ENCODE measurements around the gene HHLA2. TPM values are rescaled to one million over a fixed set of nuclear protein-coding genes. Genes with fewer than 3 reads are reported as not detected.
"Not testable (repeated sequence)": the region's sequence is repeated elsewhere in the genome, so short reads cannot be mapped to it uniquely, and the experiment has no call there.

Gene HHLA2, protein sequence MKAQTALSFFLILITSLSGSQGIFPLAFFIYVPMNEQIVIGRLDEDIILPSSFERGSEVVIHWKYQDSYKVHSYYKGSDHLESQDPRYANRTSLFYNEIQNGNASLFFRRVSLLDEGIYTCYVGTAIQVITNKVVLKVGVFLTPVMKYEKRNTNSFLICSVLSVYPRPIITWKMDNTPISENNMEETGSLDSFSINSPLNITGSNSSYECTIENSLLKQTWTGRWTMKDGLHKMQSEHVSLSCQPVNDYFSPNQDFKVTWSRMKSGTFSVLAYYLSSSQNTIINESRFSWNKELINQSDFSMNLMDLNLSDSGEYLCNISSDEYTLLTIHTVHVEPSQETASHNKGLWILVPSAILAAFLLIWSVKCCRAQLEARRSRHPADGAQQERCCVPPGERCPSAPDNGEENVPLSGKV
- not detected for polyA plus RNA-seq (2013, experiment 1 of 4)
- polyA plus RNA-seq (2013, experiment 2 of 4): not detected
- polyA plus RNA-seq (2013, experiment 3 of 4): not detected
- not detected for polyA plus RNA-seq (2013, experiment 4 of 4)

DNA sequence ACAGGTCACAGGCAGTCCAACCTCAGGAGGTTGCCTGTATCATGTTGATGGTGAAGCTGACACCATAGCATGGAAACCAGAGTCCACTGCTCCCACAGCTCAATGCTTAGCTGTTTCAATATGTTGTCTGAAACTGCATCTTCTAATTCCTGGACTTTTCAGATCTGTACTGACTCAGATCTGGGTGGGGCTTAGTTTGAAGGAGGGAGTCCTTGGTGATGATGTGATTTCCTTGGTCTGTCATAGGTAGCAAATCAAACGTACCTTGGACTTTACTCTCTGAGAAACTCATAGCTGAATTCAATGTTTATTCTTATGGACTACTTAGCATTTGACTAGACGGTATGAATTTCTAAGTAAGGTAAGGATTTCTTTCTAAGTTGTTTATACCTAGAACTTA lies at the start of gene HHLA2:
Gene HHLA2 (plus strand): TSS at position 310 of the 400 bp plus-strand sequence. CDS start 55,266 bp downstream, outside the sequence.
- Histone ChIP-seq H3K9me3 (ENCODE audit: control insufficient read depth, low read length) (no peaks in the 10 kb centered on the region), H3K36me3 (ENCODE audit: control insufficient read depth, insufficient read depth, low read length) (no peaks in the 10 kb centered on the region), H3K4me1 (ENCODE audit: control insufficient read depth, insufficient read depth, low read length) (peaks cover 5% of the 10 kb centered on the region), H3K4me3 (ENCODE audit: insufficient read depth, low read depth, low read length) (no peak within 1 kb of the TSS), H3K27me3 (ENCODE audit: control insufficient read depth, insufficient read depth, low read length, poor library complexity, severe bottlenecking) (no peaks in the 10 kb centered on the region), H3K27ac (ENCODE audit: insufficient read depth, low read depth, low read length, poor library complexity, severe bottlenecking) (no peak within 1 kb of the TSS)
- 94 to 100% methylated on average over 2 of the region's 2 CpGs for WGBS, 2 experiments

DNA sequence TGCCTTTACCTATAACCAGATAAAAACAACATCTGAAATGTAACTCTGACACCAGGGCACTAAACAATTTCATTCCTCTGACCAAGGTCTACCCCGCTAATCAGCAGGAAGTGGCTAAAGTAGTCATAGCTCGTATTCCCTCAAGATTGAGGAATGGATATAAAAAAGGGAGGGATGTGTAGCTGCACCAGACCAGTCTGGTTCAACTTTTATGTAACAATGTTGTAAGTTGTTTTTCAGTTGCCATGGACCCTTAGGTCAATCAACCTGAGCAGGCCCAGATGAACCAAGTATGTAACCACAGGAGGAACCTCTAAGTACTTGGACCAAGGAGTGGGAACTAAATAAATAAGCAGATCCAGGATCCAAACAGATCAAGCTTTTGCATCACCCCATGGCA lies 45.7 kb upstream of the HHLA2 start:
- H3K36me3 ChIP-seq (ENCODE audit: control insufficient read depth, insufficient read depth, low read length): no peaks in the 10 kb centered on the region
- H3K4me3 ChIP-seq (ENCODE audit: insufficient read depth, low read depth, low read length): no peak overlapping the region
- H3K27ac ChIP-seq (ENCODE audit: insufficient read depth, low read depth, low read length, poor library complexity, severe bottlenecking): no peak overlapping the region
- H3K9me3 ChIP-seq (ENCODE audit: control insufficient read depth, low read length): no peaks in the 10 kb centered on the region
- no peaks in the 10 kb centered on the region for H3K4me1 ChIP-seq (ENCODE audit: control insufficient read depth, insufficient read depth, low read length)
- WGBS, 2 experiments: 96 to 97% methylated on average over 2 of the region's 2 CpGs
- no peaks in the 10 kb centered on the region for H3K27me3 ChIP-seq (ENCODE audit: control insufficient read depth, insufficient read depth, low read length, poor library complexity, severe bottlenecking)

DNA sequence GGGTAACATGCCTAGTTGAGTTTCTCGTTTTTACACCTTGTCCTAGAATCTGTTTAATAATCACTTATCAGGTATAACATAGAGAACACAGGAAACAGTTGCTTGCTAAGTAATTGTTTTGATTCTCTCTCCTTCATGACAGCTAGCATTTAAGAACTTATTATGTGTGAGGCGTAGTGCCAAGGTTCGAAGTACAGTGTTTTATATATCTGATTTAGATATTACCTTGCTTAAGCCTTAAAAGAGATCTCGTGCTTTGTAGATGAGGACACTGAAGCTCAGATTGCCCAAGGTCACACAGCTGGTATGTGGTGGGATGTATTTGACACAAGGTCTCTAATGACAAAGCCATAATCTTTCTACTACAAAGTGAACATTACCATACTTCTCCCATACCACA lies 45.1 kb upstream of the HHLA2 start:
- H3K36me3 ChIP-seq (ENCODE audit: control insufficient read depth, insufficient read depth, low read length): no peaks in the 10 kb centered on the region
- H3K4me1 ChIP-seq (ENCODE audit: control insufficient read depth, insufficient read depth, low read length): no peaks in the 10 kb centered on the region
- H3K27me3 ChIP-seq (ENCODE audit: control insufficient read depth, insufficient read depth, low read length, poor library complexity, severe bottlenecking): no peaks in the 10 kb centered on the region
- H3K4me3 ChIP-seq (ENCODE audit: insufficient read depth, low read depth, low read length): no peak overlapping the region
- no peak overlapping the region for H3K27ac ChIP-seq (ENCODE audit: insufficient read depth, low read depth, low read length, poor library complexity, severe bottlenecking)
- H3K9me3 ChIP-seq (ENCODE audit: control insufficient read depth, low read length): no peaks in the 10 kb centered on the region
- 99 to 100% methylated on average over 4 of the region's 4 CpGs for WGBS, 2 experiments

DNA sequence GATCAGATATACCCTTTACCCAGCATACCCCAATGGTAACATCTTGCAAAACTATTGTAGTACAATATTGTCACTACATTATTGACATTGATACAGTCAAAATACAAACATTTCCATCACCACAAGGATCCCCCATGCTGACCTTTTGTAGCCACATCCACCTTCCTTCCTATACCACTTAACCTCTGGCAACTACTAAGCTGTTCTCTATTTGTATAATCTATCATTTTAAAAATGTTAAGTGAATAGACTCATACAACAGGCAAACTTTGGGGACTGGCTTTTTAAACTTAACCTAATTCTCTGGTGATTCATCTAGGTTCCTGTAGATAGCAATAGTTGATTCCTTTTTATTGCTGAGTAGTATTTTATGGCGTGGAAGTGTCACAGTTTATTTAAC lies 44.5 kb upstream of the HHLA2 start:
- 100% methylated on average over 1 of the region's 1 CpG; no CpG with 5 or more reads in 1 of the 2 experiments for WGBS, 2 experiments
- Histone ChIP-seq H3K4me3 (ENCODE audit: insufficient read depth, low read depth, low read length) (no peak overlapping the region), H3K27ac (ENCODE audit: insufficient read depth, low read depth, low read length, poor library complexity, severe bottlenecking) (no peak overlapping the region), H3K27me3 (ENCODE audit: control insufficient read depth, insufficient read depth, low read length, poor library complexity, severe bottlenecking) (no peaks in the 10 kb centered on the region), H3K36me3 (ENCODE audit: control insufficient read depth, insufficient read depth, low read length) (no peaks in the 10 kb centered on the region), H3K9me3 (ENCODE audit: control insufficient read depth, low read length) (no peaks in the 10 kb centered on the region), H3K4me1 (ENCODE audit: control insufficient read depth, insufficient read depth, low read length) (no peaks in the 10 kb centered on the region)

DNA sequence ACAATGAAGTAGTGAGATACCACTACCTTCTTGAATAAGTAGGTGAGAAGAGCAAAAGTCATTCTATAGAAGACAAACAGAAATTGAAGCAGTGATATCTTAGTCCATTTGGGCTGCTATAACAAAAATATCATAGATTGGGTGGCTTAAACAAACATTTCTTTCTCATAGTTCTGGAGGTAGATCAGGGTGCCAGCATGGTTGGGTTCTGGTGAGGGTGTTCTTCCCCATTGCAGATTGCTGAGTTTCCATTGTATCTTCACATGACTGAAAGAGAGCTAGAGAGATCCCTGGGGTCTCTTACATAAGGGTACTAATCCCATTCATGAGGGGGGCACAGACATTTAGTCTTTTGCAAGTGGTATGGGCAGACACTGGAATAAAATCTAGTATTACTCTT lies 41.2 kb upstream of the HHLA2 start:
- Histone ChIP-seq H3K9me3 (ENCODE audit: control insufficient read depth, low read length) (no peaks in the 10 kb centered on the region), H3K4me1 (ENCODE audit: control insufficient read depth, insufficient read depth, low read length) (no peaks in the 10 kb centered on the region), H3K4me3 (ENCODE audit: insufficient read depth, low read depth, low read length) (no peak overlapping the region), H3K36me3 (ENCODE audit: control insufficient read depth, insufficient read depth, low read length) (no peaks in the 10 kb centered on the region), H3K27ac (ENCODE audit: insufficient read depth, low read depth, low read length, poor library complexity, severe bottlenecking) (no peak overlapping the region), H3K27me3 (ENCODE audit: control insufficient read depth, insufficient read depth, low read length, poor library complexity, severe bottlenecking) (no peaks in the 10 kb centered on the region)

DNA sequence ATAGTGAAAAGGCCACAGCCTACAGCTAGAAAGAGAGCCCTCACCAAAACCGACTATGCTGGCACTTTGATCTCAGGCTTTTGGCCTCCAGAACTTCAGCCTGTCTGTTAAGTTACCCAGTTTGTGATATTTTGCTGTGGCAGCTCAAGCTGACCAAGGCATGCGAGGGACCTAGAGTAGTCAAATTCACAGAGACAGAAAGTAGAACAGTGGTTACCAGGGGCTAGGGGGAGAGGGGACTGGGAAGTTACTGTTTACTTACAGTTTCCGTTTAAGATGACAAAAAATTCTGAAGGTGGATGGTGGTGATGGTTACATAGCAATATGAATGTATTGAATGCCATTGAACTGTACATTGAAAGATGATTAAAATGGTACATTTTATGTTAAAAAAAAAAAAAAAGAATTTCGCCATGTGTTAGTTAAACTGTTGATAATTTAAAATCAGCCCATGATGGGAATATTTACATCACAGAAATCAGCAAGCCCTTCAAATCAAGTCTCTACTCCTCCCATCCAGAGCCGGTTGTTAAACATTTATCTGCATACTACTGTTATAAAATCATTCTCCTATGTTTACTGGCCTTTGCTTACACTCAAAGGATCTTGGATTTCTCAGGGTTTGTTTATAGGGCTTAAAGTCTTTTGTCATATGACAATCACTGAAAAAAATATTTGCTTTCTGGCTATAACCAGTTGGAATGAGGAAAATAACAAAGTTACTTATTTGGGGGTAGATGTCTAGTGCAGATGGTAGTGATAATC lies 31.6 kb upstream of the HHLA2 start:
- H3K36me3 ChIP-seq (ENCODE audit: control insufficient read depth, insufficient read depth, low read length); H3K9me3 ChIP-seq (ENCODE audit: control insufficient read depth, low read length); H3K4me3 ChIP-seq (ENCODE audit: insufficient read depth, low read depth, low read length); H3K4me1 ChIP-seq (ENCODE audit: control insufficient read depth, insufficient read depth, low read length); H3K27ac ChIP-seq (ENCODE audit: insufficient read depth, low read depth, low read length, poor library complexity, severe bottlenecking); H3K27me3 ChIP-seq (ENCODE audit: control insufficient read depth, insufficient read depth, low read length, poor library complexity, severe bottlenecking): not testable (repeated sequence)
- 88 to 98% methylated on average over 3 to 4 of the region's 5 CpGs for WGBS, 2 experiments

DNA sequence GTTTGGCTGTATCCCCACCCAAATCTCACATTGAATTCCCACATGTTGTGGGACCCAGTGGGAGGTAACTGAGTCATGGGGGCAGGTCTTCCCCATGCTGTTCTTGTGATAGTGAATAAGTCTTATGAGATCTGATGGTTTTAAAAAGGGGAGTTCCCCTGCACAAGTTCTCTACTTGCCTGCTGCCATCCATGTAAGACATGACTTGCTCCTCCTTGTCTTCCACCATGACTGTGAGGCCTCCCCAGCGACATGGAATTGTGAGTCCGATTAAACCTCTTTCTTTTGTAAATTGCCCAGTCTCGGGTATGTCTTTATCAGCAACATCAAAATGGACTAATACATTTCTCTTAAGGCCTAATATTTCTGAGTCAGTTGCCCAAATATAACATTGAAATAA lies 28.1 kb upstream of the HHLA2 start:
- H3K27me3 ChIP-seq (ENCODE audit: control insufficient read depth, insufficient read depth, low read length, poor library complexity, severe bottlenecking); H3K9me3 ChIP-seq (ENCODE audit: control insufficient read depth, low read length); H3K36me3 ChIP-seq (ENCODE audit: control insufficient read depth, insufficient read depth, low read length); H3K4me3 ChIP-seq (ENCODE audit: insufficient read depth, low read depth, low read length); H3K4me1 ChIP-seq (ENCODE audit: control insufficient read depth, insufficient read depth, low read length); H3K27ac ChIP-seq (ENCODE audit: insufficient read depth, low read depth, low read length, poor library complexity, severe bottlenecking): not testable (repeated sequence)
- 93 to 96% methylated on average over 3 of the region's 3 CpGs for WGBS, 2 experiments

DNA sequence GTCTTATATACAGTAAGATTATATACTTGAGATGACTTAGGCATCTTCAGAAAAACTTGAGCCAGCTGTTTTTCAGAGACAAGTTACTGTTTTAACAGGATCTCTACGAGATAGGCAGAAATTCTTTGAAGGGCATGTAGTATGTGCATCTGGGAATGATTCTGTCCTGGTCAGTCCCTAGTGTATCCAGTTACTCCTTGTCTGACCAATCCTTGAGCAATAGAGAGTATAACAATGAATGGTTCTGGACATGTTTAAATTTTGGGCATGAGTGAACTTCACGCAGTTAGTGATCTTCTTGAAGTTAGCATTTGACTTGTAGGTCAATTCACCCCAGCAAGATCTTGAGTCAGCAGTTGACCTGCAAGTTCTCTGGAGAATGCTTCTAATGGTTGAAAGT lies 24.7 kb upstream of the HHLA2 start:
- WGBS, 2 experiments: 46 to 50% methylated on average over 2 of the region's 2 CpGs
- no peak overlapping the region for H3K27ac ChIP-seq (ENCODE audit: insufficient read depth, low read depth, low read length, poor library complexity, severe bottlenecking)

DNA sequence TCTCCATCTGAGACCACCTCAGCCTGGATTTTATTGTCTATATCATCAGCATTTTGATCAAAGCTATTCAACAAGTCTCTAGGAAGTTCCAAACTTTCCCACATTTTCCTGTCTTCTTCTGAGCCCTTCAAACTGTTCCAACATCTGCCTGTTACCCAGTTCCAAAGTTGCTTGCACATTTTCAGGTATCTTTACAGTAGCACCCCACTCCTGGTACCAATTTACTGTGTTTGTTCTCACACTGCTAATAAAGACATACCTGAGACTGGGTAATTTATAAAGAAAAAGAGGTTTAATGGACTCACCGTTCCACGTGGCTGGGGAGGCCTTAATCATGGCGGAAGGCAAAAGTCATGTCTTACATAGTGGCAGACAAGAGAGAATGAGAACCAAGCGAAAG lies 17.3 kb upstream of the HHLA2 start:
- not testable (repeated sequence) for H3K9me3 ChIP-seq (ENCODE audit: control insufficient read depth, low read length); H3K4me3 ChIP-seq (ENCODE audit: insufficient read depth, low read depth, low read length); H3K27ac ChIP-seq (ENCODE audit: insufficient read depth, low read depth, low read length, poor library complexity, severe bottlenecking); H3K27me3 ChIP-seq (ENCODE audit: control insufficient read depth, insufficient read depth, low read length, poor library complexity, severe bottlenecking); H3K4me1 ChIP-seq (ENCODE audit: control insufficient read depth, insufficient read depth, low read length); H3K36me3 ChIP-seq (ENCODE audit: control insufficient read depth, insufficient read depth, low read length)
- 70 to 73% methylated on average over 4 of the region's 4 CpGs for WGBS, 2 experiments

More for the DNA sequence above, 24.7 kb upstream of the HHLA2 start:
- Histone ChIP-seq H3K4me3 (ENCODE audit: insufficient read depth, low read depth, low read length) (no peak overlapping the region), H3K9me3 (ENCODE audit: control insufficient read depth, low read length) (no peaks in the 10 kb centered on the region), H3K36me3 (ENCODE audit: control insufficient read depth, insufficient read depth, low read length) (no peaks in the 10 kb centered on the region), H3K4me1 (ENCODE audit: control insufficient read depth, insufficient read depth, low read length) (no peaks in the 10 kb centered on the region), H3K27me3 (ENCODE audit: control insufficient read depth, insufficient read depth, low read length, poor library complexity, severe bottlenecking) (no peaks in the 10 kb centered on the region)

DNA sequence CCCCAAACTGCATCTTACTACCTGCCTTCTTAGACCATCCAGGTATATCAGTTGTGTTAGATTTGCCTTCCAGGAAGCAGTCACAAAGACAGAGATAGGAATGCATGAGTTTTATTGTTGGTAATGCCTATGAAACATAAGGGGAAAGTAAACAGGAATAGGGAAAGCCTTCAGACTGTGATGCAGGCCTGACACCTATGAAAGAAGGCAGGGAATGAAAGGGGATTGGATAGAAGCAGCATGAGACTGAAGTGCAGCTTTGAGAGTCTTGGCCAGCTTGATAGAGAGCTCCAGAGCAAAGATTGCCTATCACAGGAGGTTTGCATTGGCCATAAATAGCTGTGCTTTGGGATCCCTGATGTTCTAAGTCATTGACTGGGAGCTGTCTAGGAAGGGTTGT lies 15.9 kb upstream of the HHLA2 start:
- Histone ChIP-seq H3K36me3 (ENCODE audit: control insufficient read depth, insufficient read depth, low read length) (no peaks in the 10 kb centered on the region), H3K27me3 (ENCODE audit: control insufficient read depth, insufficient read depth, low read length, poor library complexity, severe bottlenecking) (no peaks in the 10 kb centered on the region), H3K4me3 (ENCODE audit: insufficient read depth, low read depth, low read length) (no peak overlapping the region), H3K9me3 (ENCODE audit: control insufficient read depth, low read length) (no peaks in the 10 kb centered on the region), H3K27ac (ENCODE audit: insufficient read depth, low read depth, low read length, poor library complexity, severe bottlenecking) (no peak overlapping the region), H3K4me1 (ENCODE audit: control insufficient read depth, insufficient read depth, low read length) (no peaks in the 10 kb centered on the region)

Measured in ectodermal cell (in vitro differentiated cells).